Central memory CD8-positive, alpha-beta T cell (primary cell): ENCODE measurements around the gene HOXB3.

Experiments
- ATAC-seq: fragments of 150-1000 bp; cut with Tn5 transposase; replicated peaks from 2 replicates; pipeline ENCODE4 v1.10.0; 2022; ENCODE audit warnings: mild to moderate bottlenecking, moderate FRiP score, moderate number of reproducible peaks; ENCODE audit not compliant: poor library complexity, severe bottlenecking; ENCODE audit errors: extremely low read depth
- DNase-seq, 2 donors: peaks; one replicate each; pipeline ENCODE4 v3.0.0; 2021; ENCODE audit warnings: low spot score in 2 of 2
- H3K27ac Mint-ChIP-seq: one replicate; pipeline ENCODE4 v1.8.0; 2022; ENCODE audit warnings: low read depth, mild to moderate bottlenecking, moderate library complexity, mixed read lengths
- H3K27me3 Mint-ChIP-seq: one replicate; pipeline ENCODE4 v1.8.0; 2022; ENCODE audit warnings: mixed read lengths
- H3K36me3 Mint-ChIP-seq: one replicate; pipeline ENCODE4 v1.8.0; 2022; ENCODE audit warnings: mild to moderate bottlenecking, moderate library complexity, mixed read lengths; ENCODE audit not compliant: insufficient read depth
- H3K4me1 Mint-ChIP-seq: one replicate; pipeline ENCODE4 v1.8.0; 2022; ENCODE audit warnings: mixed read lengths
- H3K4me3 Mint-ChIP-seq: one replicate; pipeline ENCODE4 v1.8.0; 2022; ENCODE audit warnings: mild to moderate bottlenecking, moderate library complexity, mixed read lengths
- H3K9me3 Mint-ChIP-seq: one replicate; pipeline ENCODE4 v1.8.0; 2022; ENCODE audit warnings: mixed read lengths

HOXB3 gene

DNA sequence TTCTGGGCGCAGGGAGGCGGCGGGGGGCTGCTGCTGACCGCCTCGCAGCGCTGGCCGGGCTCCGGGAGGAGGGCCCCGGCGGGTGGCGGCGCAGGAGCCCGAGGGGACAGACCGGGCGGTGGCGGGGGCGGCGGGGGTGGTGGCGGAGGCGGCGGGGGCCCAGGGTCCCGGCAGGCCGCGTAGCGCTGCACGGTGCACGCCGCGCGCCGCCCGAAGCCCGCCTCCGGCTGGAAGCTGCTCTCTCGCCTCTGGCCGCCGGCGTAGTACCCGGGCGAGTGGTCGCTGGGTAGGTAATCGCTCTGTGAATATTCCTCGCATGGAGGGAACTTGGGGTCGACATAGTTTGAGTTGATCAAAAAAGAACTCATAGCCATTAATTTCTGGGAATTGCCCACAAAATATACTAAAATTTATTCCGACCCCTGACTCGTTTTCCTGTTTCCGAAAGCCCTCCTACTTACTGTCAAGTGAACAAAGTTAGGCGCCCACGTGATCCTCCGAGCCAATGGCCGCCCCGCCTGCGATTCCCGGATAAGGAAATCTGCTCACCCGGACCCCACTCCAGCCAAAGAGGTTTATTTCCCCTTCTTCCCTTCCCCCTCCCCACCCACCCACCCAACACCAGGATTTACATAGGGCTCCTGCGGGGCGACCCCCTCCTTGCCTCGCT, 12.0 kb downstream of the HOXB3 start, which contains the start of gene HOXB4:
Gene HOXB4, minus strand, starts transcription at position 405 of the 670 bp plus-strand sequence. Its CDS starts 31 bp downstream, at position 374.
- Mint-ChIP-seq H3K36me3 (peaks cover 10% of the 10 kb centered on the region), H3K27me3 (peaks cover 44% of the 10 kb centered on the region), H3K9me3 (no peaks in the 10 kb centered on the region), H3K4me3 (peak within 1 kb of the TSS; percentile 90), H3K4me1 (peaks cover 15% of the 10 kb centered on the region), H3K27ac (peak within 1 kb of the TSS; percentile 94)
- ATAC-seq: peak; percentile 84
- DNase-seq: peak in 1 of 2 donors; percentile 50

DNA sequence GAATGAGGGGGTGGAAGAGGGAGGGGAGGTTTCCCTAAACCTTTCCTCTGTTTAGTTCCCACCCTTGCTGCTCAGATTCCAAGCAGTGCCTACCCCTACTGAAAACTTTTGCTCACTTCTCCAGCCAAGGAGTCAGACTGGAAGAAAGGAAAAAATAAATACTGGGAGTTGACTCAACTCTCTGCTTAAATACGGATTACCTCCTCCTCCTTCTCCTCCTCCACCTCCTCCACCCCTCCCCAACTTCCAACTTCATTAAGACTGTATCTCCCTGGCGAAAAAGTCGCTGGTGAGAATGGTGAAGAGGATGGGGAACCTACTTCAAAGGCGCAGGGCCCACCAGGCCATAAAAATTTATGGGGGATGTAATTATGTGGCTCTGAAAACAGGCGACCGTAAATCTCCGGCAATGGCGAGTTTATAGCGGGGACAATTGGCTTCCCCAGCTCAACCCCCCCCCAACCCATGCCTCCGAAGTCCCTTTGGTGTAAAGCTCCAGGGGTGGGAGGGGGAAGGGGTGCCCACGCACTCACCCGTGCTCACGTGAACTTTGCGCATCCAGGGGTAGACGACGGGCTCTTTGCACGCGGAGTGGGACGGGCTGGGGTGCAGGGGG, 12.6 kb downstream of the HOXB3 start:
- H3K27ac Mint-ChIP-seq: no peak overlapping the region
- peak overlapping the region; percentile 90 for H3K4me3 Mint-ChIP-seq
- H3K27me3 Mint-ChIP-seq: peaks cover 38% of the 10 kb centered on the region
- peak; percentile 30 for ATAC-seq
- H3K9me3 Mint-ChIP-seq: no peaks in the 10 kb centered on the region
- peaks cover 15% of the 10 kb centered on the region for H3K4me1 Mint-ChIP-seq
- DNase-seq: no peak
- peaks cover 10% of the 10 kb centered on the region for H3K36me3 Mint-ChIP-seq

DNA sequence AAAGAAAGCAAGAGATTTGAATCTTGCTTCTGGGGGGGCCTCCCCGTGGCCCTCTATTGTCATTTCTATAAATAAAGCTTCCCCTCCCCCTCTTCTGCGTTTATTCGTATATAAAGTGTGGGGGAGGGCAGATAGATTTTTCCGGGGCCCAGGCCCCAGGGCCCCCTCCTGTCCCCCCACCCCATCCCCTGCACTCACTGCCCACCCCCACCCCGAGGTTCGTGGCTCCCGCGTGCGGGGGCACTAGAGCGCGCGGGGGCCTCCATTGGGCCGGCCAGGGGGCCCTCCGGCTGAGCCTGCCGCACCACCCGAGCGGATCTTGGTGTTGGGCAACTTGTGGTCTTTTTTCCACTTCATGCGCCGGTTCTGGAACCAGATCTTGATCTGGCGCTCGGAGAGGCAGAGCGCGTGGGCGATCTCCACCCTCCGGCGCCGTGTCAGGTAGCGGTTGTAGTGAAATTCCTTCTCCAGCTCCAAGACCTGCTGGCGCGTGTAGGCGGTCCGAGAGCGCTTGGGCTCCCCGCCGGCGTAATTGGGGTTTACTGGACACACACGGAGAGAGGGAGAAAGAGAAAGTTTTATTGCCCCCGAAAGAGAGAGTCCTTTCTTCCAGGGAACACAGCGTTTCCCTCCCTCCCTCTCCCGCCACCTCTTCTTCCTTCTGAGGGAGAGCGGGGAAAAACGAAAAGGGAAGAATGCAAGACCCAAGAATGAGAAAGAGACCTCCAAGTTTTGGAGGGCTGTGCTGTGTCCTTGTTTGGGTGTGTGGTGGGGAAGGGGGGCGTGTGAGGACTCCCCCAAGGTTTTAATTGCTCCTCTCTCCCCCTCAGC, 13.3 kb downstream of the HOXB3 start:
- Mint-ChIP-seq H3K9me3 (no peaks in the 10 kb centered on the region), H3K4me3 (peak overlapping the region; percentile 90), H3K27me3 (peaks cover 31% of the 10 kb centered on the region), H3K4me1 (peaks cover 15% of the 10 kb centered on the region), H3K27ac (no peak overlapping the region), H3K36me3 (peaks cover 10% of the 10 kb centered on the region)
- DNase-seq (no peak), ATAC-seq (no peak)

DNA sequence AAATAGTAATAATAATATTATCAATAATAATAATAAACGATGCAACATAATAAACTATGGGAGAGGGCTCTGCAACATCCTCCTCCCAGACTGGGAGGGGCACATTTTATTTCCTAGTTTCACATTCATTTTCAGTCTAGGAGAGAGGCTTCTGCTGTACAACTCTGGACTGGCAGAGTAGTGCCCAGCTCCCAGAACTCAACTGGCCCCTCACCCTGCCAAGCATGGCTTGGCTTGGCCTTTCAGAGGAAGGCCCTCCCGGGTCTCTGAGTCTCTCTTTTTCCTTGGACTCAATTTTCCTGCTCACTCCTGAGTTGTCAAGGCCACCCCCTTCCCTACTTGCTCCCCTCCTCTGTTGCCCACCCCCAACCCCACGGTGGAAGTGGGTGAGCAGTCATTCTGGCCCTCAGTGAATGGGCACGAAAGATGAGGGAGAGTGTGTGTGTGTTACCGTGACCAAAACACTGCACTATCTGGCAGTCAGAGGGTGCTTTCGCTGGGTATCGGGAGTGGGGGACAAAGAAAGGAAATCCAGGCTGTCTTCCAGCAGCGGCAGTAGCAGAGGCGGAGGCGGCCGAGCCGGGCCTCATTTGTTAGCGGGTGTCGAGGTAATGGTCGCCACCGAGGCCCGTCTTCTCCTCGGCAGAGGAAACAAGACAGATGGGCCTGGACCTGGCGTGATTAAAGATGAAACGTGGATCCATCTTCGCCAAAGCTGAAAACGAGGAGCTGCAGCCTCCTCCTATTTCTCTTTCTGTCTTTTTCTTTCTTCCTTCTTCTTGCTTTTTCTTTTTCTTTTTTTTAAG, 14.2 kb downstream of the HOXB3 start:
- H3K4me1 Mint-ChIP-seq: peaks cover 15% of the 10 kb centered on the region
- no peak overlapping the region for H3K27ac Mint-ChIP-seq
- no peak for DNase-seq

DNA sequence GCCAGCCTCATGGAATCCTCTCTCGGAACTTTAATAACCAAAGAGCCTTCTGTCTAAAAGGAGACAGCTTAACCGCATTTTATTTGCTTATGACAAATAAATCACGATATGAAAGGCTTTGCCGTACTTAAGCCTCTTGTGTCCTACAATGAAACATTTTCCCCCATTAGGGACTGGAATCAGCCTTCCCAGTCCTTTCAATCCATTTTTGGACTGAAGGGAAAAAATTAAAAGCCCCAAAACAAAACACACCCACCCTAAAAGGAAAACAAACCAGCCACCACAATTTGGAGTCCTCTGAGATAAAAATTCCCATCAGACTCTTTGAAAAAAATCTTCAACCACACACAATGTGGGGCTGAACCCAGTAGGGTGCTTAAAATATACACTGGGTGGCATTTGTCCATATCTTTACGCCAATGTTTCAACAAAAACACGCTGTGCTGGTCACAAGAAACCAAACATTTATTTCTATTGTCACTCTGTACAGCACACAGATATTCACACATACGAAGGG, 14.9 kb downstream of the HOXB3 start:
- ATAC-seq (no peak), DNase-seq (no peak)
- H3K27ac Mint-ChIP-seq: no peak overlapping the region
- no peaks in the 10 kb centered on the region for H3K9me3 Mint-ChIP-seq
- H3K36me3 Mint-ChIP-seq: peaks cover 15% of the 10 kb centered on the region
- no peak overlapping the region for H3K4me3 Mint-ChIP-seq
- peaks cover 15% of the 10 kb centered on the region for H3K4me1 Mint-ChIP-seq
- peaks cover 15% of the 10 kb centered on the region for H3K27me3 Mint-ChIP-seq

More for the DNA sequence above, 14.2 kb downstream of the HOXB3 start:
- Mint-ChIP-seq H3K4me3 (peak overlapping the region; percentile 40), H3K36me3 (peaks cover 15% of the 10 kb centered on the region), H3K9me3 (no peaks in the 10 kb centered on the region), H3K27me3 (peaks cover 22% of the 10 kb centered on the region)
- ATAC-seq: no peak

DNA sequence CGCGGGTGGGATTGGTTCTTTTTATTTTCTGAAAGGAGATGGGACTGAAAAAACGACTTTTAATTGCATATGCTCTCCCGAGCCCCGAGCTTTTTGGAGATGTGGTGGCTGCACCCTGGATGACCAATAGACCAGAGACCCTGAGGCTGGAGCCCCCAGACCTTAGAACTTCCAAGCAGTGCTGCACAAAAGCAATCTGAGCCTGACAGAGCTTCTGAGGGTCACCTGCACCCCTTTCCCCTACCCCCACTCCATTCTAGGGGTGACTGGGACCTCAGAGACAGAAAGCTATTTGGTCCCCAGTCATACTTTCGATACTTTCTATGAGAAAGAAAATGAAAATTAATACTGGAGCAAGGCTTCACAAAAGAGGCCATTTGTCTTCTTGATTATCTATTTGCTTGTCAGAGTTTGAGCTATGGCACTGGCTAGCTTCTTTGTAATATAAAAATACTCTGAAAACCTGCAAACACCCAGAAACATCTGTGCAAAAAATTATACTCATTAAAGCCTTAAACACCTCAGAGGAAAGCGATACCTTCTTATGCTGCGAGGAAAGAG, 15.5 kb downstream of the HOXB3 start:
- peaks cover 15% of the 10 kb centered on the region for H3K36me3 Mint-ChIP-seq

GRCh38 chr17:48571826-48572417, 18.1 kb downstream of the HOXB3 start:
- no peak for ATAC-seq
- Mint-ChIP-seq H3K9me3 (no peaks in the 10 kb centered on the region), H3K27me3 (no peaks in the 10 kb centered on the region), H3K4me1 (peaks cover 11% of the 10 kb centered on the region), H3K27ac (no peak overlapping the region), H3K36me3 (peaks cover 9% of the 10 kb centered on the region), H3K4me3 (no peak overlapping the region)
- no peak for DNase-seq

More for the DNA sequence above, 15.5 kb downstream of the HOXB3 start:
- Mint-ChIP-seq H3K9me3 (no peaks in the 10 kb centered on the region), H3K4me3 (no peak overlapping the region), H3K27ac (no peak overlapping the region), H3K27me3 (peaks cover 9% of the 10 kb centered on the region), H3K4me1 (peaks cover 15% of the 10 kb centered on the region)
- ATAC-seq: no peak
- no peak for DNase-seq

DNA sequence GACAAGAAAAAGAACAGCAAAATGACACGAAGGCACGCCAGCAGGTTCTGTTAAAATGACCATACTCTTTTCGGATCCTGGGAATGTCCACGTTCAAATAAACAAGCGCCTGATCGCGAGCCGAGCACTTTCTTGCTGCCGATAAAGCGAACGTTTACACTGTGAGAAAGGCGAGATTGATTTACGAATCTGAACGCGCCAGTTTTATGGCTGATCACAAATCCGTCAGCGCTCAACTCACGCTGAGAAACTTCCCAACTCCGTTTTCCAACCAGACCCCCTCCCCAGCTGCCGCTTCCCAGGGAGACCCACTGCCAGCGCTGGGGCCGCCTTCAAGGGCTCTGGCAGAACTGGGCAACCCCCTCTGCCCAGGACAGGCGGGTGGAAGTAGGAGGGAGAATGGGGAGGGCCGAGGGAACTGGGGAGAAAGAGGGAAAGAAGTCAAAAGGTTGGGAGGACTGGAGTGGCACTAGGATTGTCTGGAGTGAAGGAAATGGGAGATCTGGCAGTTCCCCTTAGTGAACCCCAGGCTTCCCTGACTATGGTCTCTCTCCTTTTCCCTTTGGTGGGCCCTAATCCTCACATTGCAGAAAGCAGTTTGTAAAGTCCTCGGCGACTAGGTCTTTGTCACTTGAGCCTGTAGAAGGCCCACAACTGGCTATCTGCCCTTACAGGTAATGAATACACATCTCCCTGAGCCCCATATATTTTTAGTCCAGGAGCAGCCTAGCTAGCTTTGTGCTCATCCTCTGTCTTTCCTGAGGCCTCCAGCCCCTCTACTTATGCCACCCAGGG, 18.8 kb downstream of the HOXB3 start:
- Mint-ChIP-seq H3K27me3 (no peaks in the 10 kb centered on the region), H3K27ac (no peak overlapping the region)

GRCh38 chr17:48570325-48571023, 19.6 kb downstream of the HOXB3 start:
- Mint-ChIP-seq H3K27me3 (no peaks in the 10 kb centered on the region), H3K4me3 (no peak overlapping the region), H3K27ac (no peak overlapping the region), H3K4me1 (peaks cover 11% of the 10 kb centered on the region), H3K9me3 (no peaks in the 10 kb centered on the region), H3K36me3 (peaks cover 9% of the 10 kb centered on the region)
- ATAC-seq (no peak), DNase-seq (no peak)

More for the DNA sequence above, 18.8 kb downstream of the HOXB3 start:
- Mint-ChIP-seq H3K36me3 (peaks cover 9% of the 10 kb centered on the region), H3K4me3 (no peak overlapping the region), H3K4me1 (peaks cover 11% of the 10 kb centered on the region), H3K9me3 (no peaks in the 10 kb centered on the region)
- DNase-seq: no peak
- no peak for ATAC-seq

DNA sequence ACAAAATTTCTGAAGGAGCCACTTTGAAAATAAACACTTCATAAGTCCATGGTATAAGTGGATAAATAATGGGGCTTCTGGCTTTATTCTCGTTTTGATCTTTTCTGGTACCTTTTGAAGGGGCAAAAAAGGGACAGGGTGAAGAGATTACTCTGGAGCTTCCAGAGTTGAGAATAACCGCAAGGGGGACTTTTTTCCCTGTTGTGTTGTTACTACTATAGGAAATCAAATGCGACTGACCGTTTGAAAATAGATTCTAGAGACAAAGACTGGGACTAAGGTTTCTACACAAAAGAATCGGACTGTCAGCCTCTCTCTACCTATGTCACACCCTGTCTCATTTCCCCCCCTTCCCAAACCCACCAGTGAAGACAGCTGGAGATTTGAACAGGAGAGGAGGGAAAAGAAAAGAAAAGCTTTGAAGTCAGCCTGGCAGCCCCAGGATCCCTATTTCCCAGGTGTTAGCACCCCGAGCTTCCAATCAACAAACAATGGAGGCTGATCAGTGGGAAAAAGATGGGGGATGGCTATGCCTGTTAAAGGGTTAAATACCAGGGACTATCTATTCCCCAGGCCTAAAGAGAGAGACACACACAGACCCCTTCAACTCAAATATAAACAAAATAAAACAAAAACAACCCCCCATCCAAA, 20.2 kb downstream of the HOXB3 start:
- H3K27ac Mint-ChIP-seq: no peak overlapping the region
- H3K4me3 Mint-ChIP-seq: no peak overlapping the region
- peaks cover 9% of the 10 kb centered on the region for H3K36me3 Mint-ChIP-seq
- no peaks in the 10 kb centered on the region for H3K9me3 Mint-ChIP-seq
- DNase-seq (no peak), ATAC-seq (no peak)
- H3K4me1 Mint-ChIP-seq: peaks cover 11% of the 10 kb centered on the region
- no peaks in the 10 kb centered on the region for H3K27me3 Mint-ChIP-seq
